ENCODE data around the gene PALD1.

PALD1 gene

DNA sequence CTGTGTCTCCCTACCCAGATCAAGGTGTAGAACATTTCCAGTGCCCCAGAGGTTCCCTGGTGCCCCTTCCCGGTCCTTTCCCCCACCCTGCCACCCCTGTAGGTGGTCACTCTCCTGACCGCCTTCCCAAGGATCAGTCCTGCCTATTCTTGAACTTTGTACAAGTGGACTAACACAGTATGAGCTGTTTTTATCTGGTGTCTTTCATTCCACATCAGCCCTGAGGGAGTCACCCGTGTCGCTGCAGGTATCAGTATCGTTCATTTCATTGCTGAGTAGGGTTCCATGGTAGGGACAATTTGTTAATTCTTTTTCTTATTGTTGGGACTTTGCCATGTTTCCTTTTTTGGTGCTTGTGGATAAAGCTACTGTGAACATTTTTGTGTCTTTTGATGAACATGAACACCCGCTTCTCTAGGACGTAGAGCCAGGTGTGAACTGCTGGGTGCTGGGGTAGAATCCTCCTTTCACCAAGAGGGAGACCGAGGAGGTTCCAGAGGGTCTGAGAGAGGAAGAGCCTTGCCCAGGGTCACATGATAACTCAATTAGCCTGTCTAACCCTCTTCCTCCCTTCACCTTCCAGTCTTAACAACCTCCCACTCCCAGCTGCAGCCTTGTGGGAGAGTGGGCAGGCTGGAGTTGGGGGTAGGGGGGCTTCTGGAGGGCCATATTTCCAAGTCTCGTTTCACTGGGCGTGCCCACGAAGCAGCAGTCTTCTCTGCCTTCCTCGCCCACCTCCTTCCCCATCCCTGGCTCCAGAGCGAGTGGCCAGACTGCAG lies 18.0 kb downstream of the PALD1 start:
- ChIA-PET POLR2A (no interaction called here), CTCF (interaction anchor here (4.2 kb wide), 1 partner anchor 35 kb away, joined by 12 read pairs; no protein-coding TSS in a partner anchor)
- DNase-seq (ENCODE audit: extremely low spot score), result no peak
- TF ChIP-seq, protein P1, sequence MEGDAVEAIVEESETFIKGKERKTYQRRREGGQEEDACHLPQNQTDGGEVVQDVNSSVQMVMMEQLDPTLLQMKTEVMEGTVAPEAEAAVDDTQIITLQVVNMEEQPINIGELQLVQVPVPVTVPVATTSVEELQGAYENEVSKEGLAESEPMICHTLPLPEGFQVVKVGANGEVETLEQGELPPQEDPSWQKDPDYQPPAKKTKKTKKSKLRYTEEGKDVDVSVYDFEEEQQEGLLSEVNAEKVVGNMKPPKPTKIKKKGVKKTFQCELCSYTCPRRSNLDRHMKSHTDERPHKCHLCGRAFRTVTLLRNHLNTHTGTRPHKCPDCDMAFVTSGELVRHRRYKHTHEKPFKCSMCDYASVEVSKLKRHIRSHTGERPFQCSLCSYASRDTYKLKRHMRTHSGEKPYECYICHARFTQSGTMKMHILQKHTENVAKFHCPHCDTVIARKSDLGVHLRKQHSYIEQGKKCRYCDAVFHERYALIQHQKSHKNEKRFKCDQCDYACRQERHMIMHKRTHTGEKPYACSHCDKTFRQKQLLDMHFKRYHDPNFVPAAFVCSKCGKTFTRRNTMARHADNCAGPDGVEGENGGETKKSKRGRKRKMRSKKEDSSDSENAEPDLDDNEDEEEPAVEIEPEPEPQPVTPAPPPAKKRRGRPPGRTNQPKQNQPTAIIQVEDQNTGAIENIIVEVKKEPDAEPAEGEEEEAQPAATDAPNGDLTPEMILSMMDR (IDR thresholded peaks at IDR 0.05; ENCODE audit: control extremely low read depth, extremely low read depth, low read depth, missing control alignments), result no peak

DNA sequence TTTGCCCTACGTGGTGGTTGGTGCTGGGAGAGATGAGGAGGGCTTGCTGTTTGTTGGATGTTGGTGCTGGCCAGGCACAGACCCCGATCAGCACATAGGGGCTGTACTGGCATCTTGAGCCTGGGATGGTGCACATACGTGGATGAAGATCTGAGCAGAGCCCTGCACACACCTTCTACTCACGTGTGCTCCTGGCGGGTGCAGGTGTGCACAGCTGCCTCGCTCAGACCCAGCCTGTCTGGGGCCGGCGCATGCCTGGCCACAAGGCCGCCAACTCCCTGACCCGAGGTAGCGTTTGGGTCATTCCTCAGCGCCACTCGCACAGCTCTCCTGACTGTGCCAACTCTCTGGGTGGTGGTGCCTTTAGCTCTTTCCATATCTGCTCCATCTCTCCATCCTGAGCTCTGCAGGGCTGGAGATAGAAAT lies 18.6 kb downstream of the PALD1 start:
- CTCF ChIA-PET, result interaction anchor here (4.2 kb wide), 1 partner anchor 36 kb away, joined by 12 read pairs; no protein-coding TSS in a partner anchor
- POLR2A ChIA-PET, result no interaction called here
- TF ChIP-seq, protein P1 (IDR thresholded peaks at IDR 0.05; ENCODE audit: control extremely low read depth, extremely low read depth, low read depth, missing control alignments), result no peak
- DNase-seq (ENCODE audit: extremely low spot score), result no peak

DNA sequence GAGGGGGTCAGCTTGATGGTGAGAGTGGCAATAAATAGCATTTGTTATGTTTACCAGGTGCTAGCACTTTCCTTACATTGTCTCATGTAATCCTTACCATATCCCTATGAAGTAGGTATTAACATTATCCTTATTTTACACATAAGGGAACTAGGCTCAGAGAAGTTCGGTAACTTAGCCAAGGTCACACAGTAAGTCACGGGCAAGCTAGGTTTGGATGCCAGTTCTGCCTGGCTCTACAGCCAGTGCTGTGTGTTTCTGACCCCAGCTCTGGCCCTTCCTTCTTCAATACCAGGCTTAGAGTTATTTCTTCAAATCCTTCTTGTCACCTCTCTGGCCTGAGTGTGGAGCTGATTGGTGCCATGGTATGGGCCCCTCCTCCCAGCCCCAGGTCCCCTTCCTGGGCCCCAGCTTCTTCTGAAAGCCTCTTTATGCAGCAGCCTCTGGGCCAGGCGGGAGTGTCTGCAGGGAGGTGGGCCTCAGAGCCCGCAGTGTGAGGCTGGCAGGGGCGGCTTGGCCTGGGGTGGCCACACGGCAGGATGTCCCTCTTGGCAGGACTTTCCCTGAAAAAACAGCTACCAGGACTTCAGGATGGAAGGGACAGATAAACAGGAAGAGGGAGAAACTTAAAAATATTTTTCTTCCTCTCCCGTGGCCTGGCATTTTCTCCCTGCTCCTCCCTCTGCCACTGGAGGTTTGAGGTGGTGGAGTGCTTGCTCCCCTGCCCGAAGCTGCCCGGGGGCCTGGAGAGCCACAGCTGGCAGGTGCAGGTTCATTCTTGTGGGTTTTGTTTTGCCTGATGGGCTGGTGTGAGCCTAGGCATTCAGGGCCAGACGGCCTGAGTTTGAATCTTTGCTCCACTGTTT lies 20.6 kb downstream of the PALD1 start:
- DNase-seq (ENCODE audit: extremely low spot score), result no peak
- ChIA-PET CTCF (interaction anchor here (1.2 to 2.5 kb wide), 5 partner anchors 9 to 61 kb away, joined by 4 to 12 read pairs (median 4); no protein-coding TSS in a partner anchor), POLR2A (interaction anchor here (1.0 kb wide), 1 partner anchor 27 kb away, joined by 3 read pairs; no protein-coding TSS in a partner anchor)
- TF ChIP-seq, protein P1 (IDR thresholded peaks at IDR 0.05; ENCODE audit: control extremely low read depth, extremely low read depth, low read depth, missing control alignments), result no peak

DNA sequence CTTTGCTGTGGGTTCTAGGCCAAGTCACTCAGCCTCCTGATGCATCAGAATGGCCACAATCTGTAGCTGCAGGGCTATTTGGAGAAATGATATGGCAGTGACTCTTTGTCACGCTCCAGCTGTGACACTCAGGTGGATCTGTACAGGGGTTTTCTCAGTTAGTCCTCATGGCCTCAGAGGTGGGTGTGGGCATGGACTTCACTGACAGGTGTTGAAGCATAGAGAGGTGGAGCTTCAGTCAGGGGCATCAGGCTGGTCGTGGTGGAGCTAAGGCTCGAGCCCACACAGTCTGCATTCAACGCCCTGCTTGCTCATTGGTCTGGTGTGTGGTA lies 21.2 kb downstream of the PALD1 start:
- TF ChIP-seq, protein P1 (IDR thresholded peaks at IDR 0.05; ENCODE audit: control extremely low read depth, extremely low read depth, low read depth, missing control alignments), result no peak
- ChIA-PET CTCF (interaction anchor here (1.2 to 2.5 kb wide), 5 partner anchors 9 to 60 kb away, joined by 4 to 12 read pairs (median 4); no protein-coding TSS in a partner anchor), POLR2A (interaction anchor here (0.6 to 1.0 kb wide), 2 partner anchors 21 to 26 kb away, joined by 3 to 7 read pairs; no protein-coding TSS in a partner anchor)
- DNase-seq (ENCODE audit: extremely low spot score), result no peak

DNA sequence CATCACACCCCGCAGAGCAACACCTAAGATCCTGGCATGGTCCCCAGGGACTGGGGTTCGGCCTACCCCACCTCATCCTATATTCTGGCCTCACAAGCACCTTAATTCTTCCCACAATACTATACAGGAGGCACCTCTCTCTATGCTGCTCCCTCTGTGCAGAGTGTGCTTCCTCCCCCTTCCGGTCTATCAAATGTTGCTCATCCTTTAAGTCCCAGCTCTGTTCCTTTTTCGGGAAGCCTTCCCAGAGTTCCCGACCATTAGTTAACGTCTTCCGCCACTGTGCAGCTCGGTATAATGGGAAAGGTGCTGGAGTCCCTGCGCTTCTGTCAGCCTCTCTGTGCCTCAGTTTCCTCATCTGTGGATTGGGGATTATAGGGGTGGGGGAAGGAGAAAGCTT lies 21.8 kb downstream of the PALD1 start:
- ChIA-PET CTCF (interaction anchor here (1.3 to 2.5 kb wide), 4 partner anchors 8 to 39 kb away, joined by 4 to 12 read pairs (median 6); no protein-coding TSS in a partner anchor), POLR2A (interaction anchor here (0.6 to 1.0 kb wide), 2 partner anchors 20 to 26 kb away, joined by 3 to 7 read pairs; no protein-coding TSS in a partner anchor)
- no peak for DNase-seq (ENCODE audit: extremely low spot score)
- TF ChIP-seq, protein P1 (IDR thresholded peaks at IDR 0.05; ENCODE audit: control extremely low read depth, extremely low read depth, low read depth, missing control alignments), result no peak

DNA sequence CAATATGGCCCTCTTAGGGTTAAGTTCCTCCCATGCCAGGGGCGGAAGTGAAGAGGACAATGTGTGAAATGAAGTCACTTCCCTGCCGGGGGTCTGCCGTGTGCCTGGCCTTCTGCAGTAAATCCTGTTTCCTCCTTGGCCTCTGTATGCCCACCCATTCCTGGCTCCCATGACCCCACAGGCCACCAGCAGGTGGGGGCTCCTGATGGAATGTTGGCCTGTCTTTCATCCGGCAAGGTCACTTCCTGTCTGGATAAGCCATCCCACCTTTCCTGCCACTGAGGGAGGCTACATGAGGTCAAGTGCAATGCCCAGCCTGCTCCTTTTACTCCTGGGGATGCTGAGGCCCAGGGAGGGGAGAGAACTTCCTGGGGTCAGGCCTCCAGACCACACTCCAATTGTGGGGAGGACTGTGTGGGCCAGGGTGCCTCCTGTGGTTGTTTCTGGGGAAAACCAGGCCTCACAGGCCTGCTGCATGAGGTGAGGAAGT lies 22.3 kb downstream of the PALD1 start:
- DNase-seq (ENCODE audit: extremely low spot score), result no peak
- ChIA-PET CTCF (interaction anchor here (2.5 kb wide), 1 partner anchor 39 kb away, joined by 12 read pairs; no protein-coding TSS in a partner anchor), POLR2A (no interaction called here)
- TF ChIP-seq, protein P1 (IDR thresholded peaks at IDR 0.05; ENCODE audit: control extremely low read depth, extremely low read depth, low read depth, missing control alignments), result no peak

All from GM10248 (cell line).